H1 (cell line): Measurements from ENCODE around the gene DMBT1. TPM values are rescaled to one million over a fixed set of nuclear protein-coding genes. Genes with fewer than 3 reads are reported as not detected.

Experiments used
- CTCF ChIA-PET: fragments of 300-600 bp; sonication (Branson Sonifier 250); formaldehyde crosslinking; loops from one replicate; lab custom pipeline; 2021; ENCODE audit not compliant: partially characterized antibody; lab: Charles Lee
- POLR2A ChIA-PET: fragments of 300-600 bp; sonication (Branson Sonifier 250); formaldehyde crosslinking; loops from one replicate; lab custom pipeline; 2021; ENCODE audit warnings: inconsistent platforms; ENCODE audit not compliant: partially characterized antibody; lab: Charles Lee
- DNase-seq, 2 experiments: peaks; one replicate each; pipeline versions ENCODE4 v3.0.0 to v3.0.0-alpha.2; 2010 to 2022; ENCODE audit warnings: low spot score in 2 of 2, low read depth in 1 of 2, mixed read lengths in 1 of 2
- FAIRE-seq: peaks from 2 replicates; lab custom pipeline; 2011; peaks lifted over from hg19 to GRCh38; lab: Jason Lieb, UNC
- H2AFZ ChIP-seq: 2 replicates; pipeline ENCODE4 v1.8.1; 2012; ENCODE audit warnings: low read length, inconsistent platforms
- H2AK5ac ChIP-seq: 2 replicates; pipeline ENCODE4 v1.6.1; 2013; ENCODE audit warnings: low read depth, low read length
- H2BK120ac ChIP-seq: replicated peaks from 2 replicates; pipeline ENCODE3; 2013; ENCODE audit warnings: low read depth, low read length, inconsistent platforms
- H2BK12ac ChIP-seq: 2 replicates; pipeline ENCODE4 v1.6.1; 2013; ENCODE audit warnings: low read depth, low read length
- H2BK15ac ChIP-seq: 2 replicates; pipeline ENCODE4 v1.6.1; 2013; ENCODE audit warnings: low read length
- H2BK20ac ChIP-seq: 2 replicates; pipeline ENCODE4 v1.6.1; 2013; ENCODE audit warnings: low read length
- H2BK5ac ChIP-seq: 2 replicates; pipeline ENCODE4 v1.6.1; 2013; ENCODE audit warnings: low read depth, low read length
- H3K14ac ChIP-seq: 2 replicates; pipeline ENCODE4 v1.6.1; 2013; ENCODE audit warnings: inconsistent platforms; ENCODE audit not compliant: insufficient read length
- H3K18ac ChIP-seq: 2 replicates; pipeline ENCODE4 v1.6.1; 2013; ENCODE audit warnings: low read length; ENCODE audit errors: extremely low read depth
- H3K23ac ChIP-seq: 2 replicates; pipeline ENCODE4 v1.6.1; 2013; ENCODE audit warnings: inconsistent platforms; ENCODE audit not compliant: insufficient read length
- H3K23me2 ChIP-seq: 2 replicates; pipeline ENCODE4 v1.6.1; 2013; ENCODE audit warnings: low read depth, low read length
- H3K27ac ChIP-seq: 2 replicates; pipeline ENCODE4 v1.6.1; 2011; ENCODE audit warnings: low read depth, low read length, inconsistent platforms
- H3K27me3 ChIP-seq, 4 experiments: replicated peaks in 1 of 4; 1 replicate in 1 of 4; 2 replicates in 3 of 4; pipeline versions ENCODE4 v1.6.1 to v1.8.1; 2011 to 2013; ENCODE audit warnings: low read length in 3 of 4, mild to moderate bottlenecking in 3 of 4, inconsistent platforms in 2 of 4, mixed read lengths in 2 of 4, moderate library complexity in 1 of 4; ENCODE audit not compliant: control insufficient read depth in 3 of 4, insufficient read depth in 3 of 4; ENCODE audit errors: extremely low read depth in 1 of 4
- H3K36me3 ChIP-seq, 4 experiments: 2 replicates each; pipeline versions ENCODE4 v1.6.1 to v1.8.1; 2011 to 2013; ENCODE audit warnings: mild to moderate bottlenecking in 4 of 4, low read length in 3 of 4, moderate library complexity in 2 of 4, control low read depth in 1 of 4, inconsistent platforms in 1 of 4; ENCODE audit not compliant: insufficient read depth in 4 of 4, control insufficient read depth in 2 of 4
- H3K4ac ChIP-seq: replicated peaks from 2 replicates; pipeline ENCODE3; 2013; ENCODE audit warnings: low read length, low read depth, mixed read lengths, inconsistent platforms; ENCODE audit not compliant: insufficient read length
- H3K4me1 ChIP-seq, 4 experiments: replicated peaks in 1 of 4; 1 replicate in 1 of 4; 2 replicates in 3 of 4; pipeline versions ENCODE4 v1.6.1 to v1.8.1; 2011 to 2013; ENCODE audit warnings: low read length in 3 of 4, inconsistent platforms in 2 of 4, mixed read lengths in 1 of 4; ENCODE audit not compliant: insufficient read depth in 4 of 4, control insufficient read depth in 3 of 4
- H3K4me2 ChIP-seq, 2 experiments: 2 replicates each; pipeline versions ENCODE4 v1.6.1 to v1.8.1; 2011 to 2013; ENCODE audit warnings: low read depth in 2 of 2, low read length in 2 of 2, control low read depth in 1 of 2, inconsistent platforms in 1 of 2, mild to moderate bottlenecking in 1 of 2; ENCODE audit not compliant: insufficient read depth in 1 of 2
- H3K4me3 ChIP-seq, 4 experiments: fragments of 200-600, 300-600 bp in 1 of 4; sonication (generic), shearing (Covaris generic), sonication (Bioruptor Twin) in 1 of 4; 2 replicates each; pipeline versions ENCODE4 v1.5.1 to v1.8.1; 2011 to 2016; ENCODE audit warnings: low read length in 4 of 4, low read depth in 3 of 4, control low read depth in 2 of 4, inconsistent platforms in 2 of 4, mild to moderate bottlenecking in 2 of 4, mixed read lengths in 1 of 4, moderate library complexity in 1 of 4; ENCODE audit not compliant: insufficient read depth in 2 of 4; ENCODE audit errors: extremely low read depth in 1 of 4
- H3K56ac ChIP-seq: replicated peaks from 2 replicates; pipeline ENCODE3; 2013; ENCODE audit warnings: low read depth, mild to moderate bottlenecking, mixed read lengths, low read length, inconsistent platforms; ENCODE audit not compliant: insufficient read length
- H3K79me1 ChIP-seq: 2 replicates; pipeline ENCODE4 v1.6.1; 2013; ENCODE audit warnings: low read depth, low read length, control low read depth
- H3K79me2 ChIP-seq, 2 experiments: 2 replicates each; pipeline versions ENCODE4 v1.6.1 to v1.8.1; 2012 to 2013; ENCODE audit warnings: low read length in 2 of 2, mild to moderate bottlenecking in 2 of 2, inconsistent platforms in 1 of 2; ENCODE audit not compliant: insufficient read depth in 2 of 2, control insufficient read depth in 1 of 2
- H3K9ac ChIP-seq, 4 experiments: replicated peaks in 1 of 4; 1 replicate in 1 of 4; 2 replicates in 3 of 4; pipeline versions ENCODE4 v1.6.1 to v1.8.1; 2011 to 2013; ENCODE audit warnings: low read depth in 3 of 4, low read length in 3 of 4, control low read depth in 2 of 4, mild to moderate bottlenecking in 2 of 4, moderate library complexity in 2 of 4, inconsistent platforms in 1 of 4; ENCODE audit errors: extremely low read depth in 1 of 4
- H3K9me3 ChIP-seq, 2 experiments: 2 replicates each; pipeline versions ENCODE4 v1.6.1 to v1.8.1; 2012 to 2013; ENCODE audit warnings: mild to moderate bottlenecking in 2 of 2, moderate library complexity in 2 of 2, control low read depth in 1 of 2, inconsistent platforms in 1 of 2, low read depth in 1 of 2, low read length in 1 of 2, mixed read lengths in 1 of 2; ENCODE audit not compliant: insufficient read depth in 2 of 2
- H4K20me1 ChIP-seq, 2 experiments: replicated peaks in 1 of 2; 2 replicates each; pipeline versions ENCODE3 to v1.8.1; 2011 to 2013; ENCODE audit warnings: inconsistent platforms in 2 of 2, low read length in 2 of 2, mild to moderate bottlenecking in 1 of 2; ENCODE audit not compliant: insufficient read depth in 2 of 2, control insufficient read depth in 1 of 2
- H4K5ac ChIP-seq: 2 replicates; pipeline ENCODE4 v1.6.1; 2013; ENCODE audit warnings: low read length, low read depth, mixed read lengths, inconsistent platforms; ENCODE audit not compliant: insufficient read length
- H4K8ac ChIP-seq: 2 replicates; pipeline ENCODE4 v1.8.0; 2013; ENCODE audit warnings: mild to moderate bottlenecking, moderate library complexity, low read length, inconsistent platforms; ENCODE audit not compliant: insufficient read depth; ENCODE audit errors: extremely low read depth
- H4K91ac ChIP-seq: replicated peaks from 2 replicates; pipeline ENCODE3; 2013; ENCODE audit warnings: low read length, mixed read lengths, inconsistent platforms; ENCODE audit not compliant: insufficient read length
- ATF2 ChIP-seq: IDR thresholded peaks from 2 replicates; pipeline ENCODE4 v1.6.1; 2012; ENCODE audit warnings: low read length, inconsistent platforms
- CBX8 ChIP-seq: fragments of 300-800, 300-1000 bp; sonication (generic); IDR thresholded peaks from 2 replicates; pipeline ENCODE4 v1.7.1; 2016; ENCODE audit warnings: low read depth, low read length, borderline replicate concordance
- CHD1 ChIP-seq: IDR thresholded peaks from 2 replicates; pipeline ENCODE4 v1.6.1; 2012; ENCODE audit warnings: low read depth, low read length, improper control_type of control experiment
- EP300 ChIP-seq, 2 experiments: IDR thresholded peaks; 1 replicate in 1 of 2; 2 replicates in 1 of 2; pipeline ENCODE4 v1.6.1; 2011 to 2012; ENCODE audit warnings: low read depth in 2 of 2, low read length in 2 of 2, mild to moderate bottlenecking in 2 of 2, borderline replicate concordance in 1 of 2, inconsistent platforms in 1 of 2, moderate library complexity in 1 of 2
- FOSL1 ChIP-seq: IDR thresholded peaks from 2 replicates; pipeline ENCODE4 v1.6.1; 2011; ENCODE audit warnings: mild to moderate bottlenecking, low read depth, low read length, moderate library complexity; ENCODE audit not compliant: insufficient read depth
- GTF2F1 ChIP-seq: IDR thresholded peaks from 2 replicates; pipeline ENCODE4 v1.6.1; 2012; ENCODE audit warnings: low read depth, low read length, improper control_type of control experiment, borderline replicate concordance
- NRF1 ChIP-seq: IDR thresholded peaks from 2 replicates; pipeline ENCODE4 v1.6.1; 2011; ENCODE audit warnings: mild to moderate bottlenecking, low read depth, low read length, improper control_type of control experiment
- POLR2AphosphoS5 ChIP-seq: IDR thresholded peaks from 2 replicates; pipeline ENCODE4 v1.6.1; 2011; ENCODE audit warnings: low read depth, low read length
- SRF ChIP-seq: IDR thresholded peaks from 2 replicates; pipeline ENCODE4 v1.6.1; 2011; ENCODE audit warnings: mild to moderate bottlenecking, low read depth, low read length, moderate library complexity
- SUZ12 ChIP-seq: fragments of 200-600 bp; sonication (generic); IDR thresholded peaks from 2 replicates; pipeline ENCODE4 v1.6.1; 2012; ENCODE audit warnings: mild to moderate bottlenecking, inconsistent platforms, low read length, moderate library complexity, mixed read lengths
- ZNF274 ChIP-seq: IDR thresholded peaks from 2 replicates; pipeline ENCODE4 v1.7.0; 2012; ENCODE audit warnings: low read length, borderline replicate concordance; ENCODE audit errors: extremely low read depth
- WGBS, 2 experiments: shearing (Covaris generic) in 1 of 2; methylation state at CpG; one replicate each; pipeline versions ENCODE4 v1.1.6 to v1.1.7; 2013 to 2015; ENCODE audit warnings: low lambda C conversion rate in 2 of 2, mixed read lengths in 2 of 2, inconsistent platforms in 1 of 2, low coverage in 1 of 2, missing lambda C conversion rate in 1 of 2; ENCODE audit not compliant: insufficient replicate concordance in 2 of 2, insufficient coverage in 1 of 2, insufficient read length in 1 of 2; ENCODE audit errors: extremely low coverage in 1 of 2, missing lambda C conversion rate in 1 of 2; 5-methylcytosine and 5-hydroxymethylcytosine counted together
- polyA plus RNA-seq, 7 experiments: library from polyadenylated mRNA; depleted of rRNA in 3 of 7; stranded (reverse) in 5 of 7; unstranded in 2 of 7; fragments of >200 nt in 5 of 7; fragments of 200-250 nt in 2 of 7; gene quantifications; 1 replicate in 5 of 7; 2 replicates in 1 of 7; 4 replicates in 1 of 7; pipeline versions ENCODE4 v1.2.1 to v1.2.3, GENCODE V29; 2011 to 2013; ENCODE audit warnings: missing spikeins in 2 of 7, mixed read lengths in 2 of 7
- total RNA-seq: library from RNA; stranded (reverse); fragmentation: NEBNext Ultra II Directional; extraction: Animal tissue kit (Norgen Biotek cat#: 25700); gene quantifications from 2 replicates; pipeline ENCODE4 v1.2.1, GENCODE V29; 2021

Gene DMBT1
- total and polyA plus RNA-seq, 2 of the 8 experiments (the other 6 are each of a cell fraction or from before 2014, with no cell fraction given), result 0.03 TPM; not detected in 1

DNA sequence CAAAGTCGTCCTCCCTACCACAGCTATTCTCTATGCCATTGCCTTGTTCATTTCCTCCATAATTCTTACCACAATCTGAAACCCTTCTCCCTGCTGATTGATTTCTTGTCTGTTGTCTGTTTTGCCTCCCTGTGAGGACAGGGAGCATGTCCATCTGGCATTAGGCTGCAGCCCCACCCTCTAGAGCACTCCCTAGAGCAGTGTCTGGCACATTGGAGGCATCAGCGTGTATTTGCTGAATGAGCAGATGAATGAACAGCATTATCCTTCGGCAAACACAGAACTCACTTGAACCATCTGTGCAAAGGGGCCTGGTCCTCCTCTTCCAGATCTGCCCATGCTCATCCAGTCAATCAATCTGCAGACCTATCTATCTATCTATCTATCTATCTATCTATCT lies 5.1 kb upstream of the DMBT1 start:
- no peak overlapping the region for H4K8ac ChIP-seq
- no peak overlapping the region for H3K18ac ChIP-seq
- ChIA-PET POLR2A (interaction anchor here (0.6 kb wide), 1 partner anchor 87 kb away, joined by 3 read pairs; no protein-coding TSS in a partner anchor), CTCF (interaction anchor here (1.2 to 6.3 kb wide), 2 partner anchors 11 to 12 kb away, joined by 3 to 63 read pairs; no protein-coding TSS in a partner anchor)
- no peaks in the 10 kb centered on the region for H3K36me3 ChIP-seq
- H3K4me2 ChIP-seq, result no peak overlapping the region
- H3K23me2 ChIP-seq, result no peaks in the 10 kb centered on the region
- H2BK20ac ChIP-seq, result no peak overlapping the region
- no peak overlapping the region for H2AK5ac ChIP-seq
- H3K79me2 ChIP-seq, result no peaks in the 10 kb centered on the region
- H3K9me3 ChIP-seq, result no peaks in the 10 kb centered on the region
- H3K23ac ChIP-seq, result no peak overlapping the region
- H2BK5ac ChIP-seq, result no peak overlapping the region
- H2BK15ac ChIP-seq, result no peak overlapping the region
- peaks cover 0 to 4% (median 1%) of the 10 kb centered on the region in 4 experiments; a peak in 3 of 7 replicates for H3K4me1 ChIP-seq
- H3K4me3 ChIP-seq, result no peak overlapping the region
- H2AFZ ChIP-seq, result no peak overlapping the region
- H4K20me1 ChIP-seq, result no peaks in the 10 kb centered on the region
- H3K4ac ChIP-seq, result no peak overlapping the region
- H3K27ac ChIP-seq, result no peak overlapping the region
- no peak for FAIRE-seq
- H4K5ac ChIP-seq, result no peak overlapping the region
- H3K27me3 ChIP-seq, result no peaks in the 10 kb centered on the region
- H2BK120ac ChIP-seq, result no peak overlapping the region
- H4K91ac ChIP-seq, result no peak overlapping the region
- H3K79me1 ChIP-seq, result no peaks in the 10 kb centered on the region
- H2BK12ac ChIP-seq, result no peak overlapping the region
- 89% methylated on average over 3 of the region's 3 CpGs; no CpG with 5 or more reads in 1 of the 2 experiments for WGBS, 2 experiments
- H3K9ac ChIP-seq, result no peak overlapping the region
- DNase-seq, result no peak
- H3K56ac ChIP-seq, result no peak overlapping the region
- no peak overlapping the region for H3K14ac ChIP-seq
- no peak for TF ChIP-seq NRF1
- no peak for TF ChIP-seq CBX8
- TF ChIP-seq FOSL1, result no peak
- no peak for TF ChIP-seq EP300 (IDR thresholded peaks at IDR 0.05; ENCODE audit: borderline replicate concordance in 1 of 2, low read depth in 2 of 2, low read length in 2 of 2)
- no peak for TF ChIP-seq ZNF274
- TF ChIP-seq SRF, result no peak
- TF ChIP-seq GTF2F1, result no peak
- no peak for TF ChIP-seq POLR2AphosphoS5
- no peak for TF ChIP-seq SUZ12
- no peak for TF ChIP-seq CHD1
- TF ChIP-seq ATF2, result no peak
